ENCODE results near the gene CCM2L. TPM values are rescaled to one million over a fixed set of nuclear protein-coding genes. Genes with fewer than 3 reads are reported as not detected.

CCM2L gene
- polyA plus RNA-seq, 1 of the 3 experiments (the other 2 are of a cell fraction): not detected

DNA sequence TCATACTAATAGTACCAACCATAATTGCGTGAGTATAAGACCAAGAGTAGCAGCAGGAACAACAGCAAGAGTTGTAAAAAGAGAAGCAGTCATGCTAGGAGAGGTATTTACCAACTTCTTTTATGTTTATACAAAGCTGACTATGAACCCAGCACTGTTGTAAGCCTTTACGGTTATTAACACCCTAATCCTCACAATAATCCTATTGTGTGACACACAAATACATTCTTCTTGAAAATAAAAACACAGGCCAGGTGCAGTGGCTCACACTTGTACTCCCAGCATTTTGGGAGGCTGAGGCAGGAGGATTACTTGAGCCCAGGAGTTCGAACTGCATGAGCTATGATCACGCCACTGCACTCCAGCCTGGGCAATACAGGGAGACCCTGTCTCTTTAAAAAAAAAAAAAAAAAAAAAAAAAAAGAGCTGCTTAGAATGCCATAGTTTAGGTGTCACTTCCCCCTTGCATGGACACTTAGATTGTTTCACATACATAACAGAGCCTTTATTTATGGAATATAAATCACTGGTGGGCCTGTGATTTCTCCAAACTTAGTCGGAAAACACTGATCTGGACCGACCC lies 62.0 kb downstream of the CCM2L start:
- peaks cover 4% of the 10 kb centered on the region for H3F3A ChIP-seq (replicated peaks; ENCODE audit: insufficient read depth)
- 0 out of 2 replicates have a peak overlapping the region, but pooled peaks have one; percentile 52 for H2AFZ ChIP-seq (ENCODE audit: low read depth)
- no peaks in the 10 kb centered on the region for H3K9me2 ChIP-seq
- H3K4me2 ChIP-seq: no peak overlapping the region
- H3K4me1 ChIP-seq (ENCODE audit: control insufficient read depth in 1 of 2, insufficient read depth in 2 of 2, low read depth in 1 of 2, low read length in 1 of 2): no peaks in the 10 kb centered on the region; a peak in 1 of 4 replicates
- ChIA-PET POLR2A (no interaction called here), CTCF (interaction anchor here (0.7 to 1.1 kb wide), 2 partner anchors 15 to 19 kb away, joined by 3 read pairs; no protein-coding TSS in a partner anchor)
- no peaks in the 10 kb centered on the region for H3K36me3 ChIP-seq (replicated peaks in 1 of 2; ENCODE audit: control insufficient read depth in 1 of 2, insufficient read depth in 2 of 2, low read length in 1 of 2)
- no peak overlapping the region for H3K4me3 ChIP-seq (ENCODE audit: low read depth in 2 of 2, low read length in 1 of 2)
- H3K79me2 ChIP-seq (ENCODE audit: insufficient read depth): no peaks in the 10 kb centered on the region
- 77% methylated on average over 6 of the region's 6 CpGs for WGBS (ENCODE audit: low lambda C conversion rate)
- no peak overlapping the region for H3K9ac ChIP-seq
- TF ChIP-seq, protein P1, sequence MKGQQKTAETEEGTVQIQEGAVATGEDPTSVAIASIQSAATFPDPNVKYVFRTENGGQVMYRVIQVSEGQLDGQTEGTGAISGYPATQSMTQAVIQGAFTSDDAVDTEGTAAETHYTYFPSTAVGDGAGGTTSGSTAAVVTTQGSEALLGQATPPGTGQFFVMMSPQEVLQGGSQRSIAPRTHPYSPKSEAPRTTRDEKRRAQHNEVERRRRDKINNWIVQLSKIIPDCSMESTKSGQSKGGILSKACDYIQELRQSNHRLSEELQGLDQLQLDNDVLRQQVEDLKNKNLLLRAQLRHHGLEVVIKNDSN (IDR thresholded peaks at IDR 0.05; ENCODE audit: borderline replicate concordance, low read depth): no peak
- TF ChIP-seq, protein P2, sequence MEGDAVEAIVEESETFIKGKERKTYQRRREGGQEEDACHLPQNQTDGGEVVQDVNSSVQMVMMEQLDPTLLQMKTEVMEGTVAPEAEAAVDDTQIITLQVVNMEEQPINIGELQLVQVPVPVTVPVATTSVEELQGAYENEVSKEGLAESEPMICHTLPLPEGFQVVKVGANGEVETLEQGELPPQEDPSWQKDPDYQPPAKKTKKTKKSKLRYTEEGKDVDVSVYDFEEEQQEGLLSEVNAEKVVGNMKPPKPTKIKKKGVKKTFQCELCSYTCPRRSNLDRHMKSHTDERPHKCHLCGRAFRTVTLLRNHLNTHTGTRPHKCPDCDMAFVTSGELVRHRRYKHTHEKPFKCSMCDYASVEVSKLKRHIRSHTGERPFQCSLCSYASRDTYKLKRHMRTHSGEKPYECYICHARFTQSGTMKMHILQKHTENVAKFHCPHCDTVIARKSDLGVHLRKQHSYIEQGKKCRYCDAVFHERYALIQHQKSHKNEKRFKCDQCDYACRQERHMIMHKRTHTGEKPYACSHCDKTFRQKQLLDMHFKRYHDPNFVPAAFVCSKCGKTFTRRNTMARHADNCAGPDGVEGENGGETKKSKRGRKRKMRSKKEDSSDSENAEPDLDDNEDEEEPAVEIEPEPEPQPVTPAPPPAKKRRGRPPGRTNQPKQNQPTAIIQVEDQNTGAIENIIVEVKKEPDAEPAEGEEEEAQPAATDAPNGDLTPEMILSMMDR (IDR thresholded peaks at IDR 0.05): no peak
- TF ChIP-seq CHD2 (IDR thresholded peaks at IDR 0.05; ENCODE audit: low read length, partially characterized antibody) (no peak), SIN3A (IDR thresholded peaks at IDR 0.05; ENCODE audit: borderline replicate concordance, low read depth, low read length) (no peak), ELF1 (IDR thresholded peaks at IDR 0.05) (no peak), YY1 (IDR thresholded peaks at IDR 0.05; ENCODE audit: low read depth) (no peak), NFIC (IDR thresholded peaks at IDR 0.05; ENCODE audit: borderline replicate concordance) (no peak), TAF1 (IDR thresholded peaks at IDR 0.05; ENCODE audit: borderline replicate concordance, low read depth, low read length) (no peak), RAD21 (IDR thresholded peaks at IDR 0.05; ENCODE audit: low read length) (no peak), RFX5 (IDR thresholded peaks at IDR 0.05; ENCODE audit: low read length) (no peak), RXRA (IDR thresholded peaks at IDR 0.05; ENCODE audit: borderline replicate concordance, low read depth) (no peak), SMC3 (IDR thresholded peaks at IDR 0.05; ENCODE audit: low read depth, low read length) (no peak)
- TF ChIP-seq, protein P3, sequence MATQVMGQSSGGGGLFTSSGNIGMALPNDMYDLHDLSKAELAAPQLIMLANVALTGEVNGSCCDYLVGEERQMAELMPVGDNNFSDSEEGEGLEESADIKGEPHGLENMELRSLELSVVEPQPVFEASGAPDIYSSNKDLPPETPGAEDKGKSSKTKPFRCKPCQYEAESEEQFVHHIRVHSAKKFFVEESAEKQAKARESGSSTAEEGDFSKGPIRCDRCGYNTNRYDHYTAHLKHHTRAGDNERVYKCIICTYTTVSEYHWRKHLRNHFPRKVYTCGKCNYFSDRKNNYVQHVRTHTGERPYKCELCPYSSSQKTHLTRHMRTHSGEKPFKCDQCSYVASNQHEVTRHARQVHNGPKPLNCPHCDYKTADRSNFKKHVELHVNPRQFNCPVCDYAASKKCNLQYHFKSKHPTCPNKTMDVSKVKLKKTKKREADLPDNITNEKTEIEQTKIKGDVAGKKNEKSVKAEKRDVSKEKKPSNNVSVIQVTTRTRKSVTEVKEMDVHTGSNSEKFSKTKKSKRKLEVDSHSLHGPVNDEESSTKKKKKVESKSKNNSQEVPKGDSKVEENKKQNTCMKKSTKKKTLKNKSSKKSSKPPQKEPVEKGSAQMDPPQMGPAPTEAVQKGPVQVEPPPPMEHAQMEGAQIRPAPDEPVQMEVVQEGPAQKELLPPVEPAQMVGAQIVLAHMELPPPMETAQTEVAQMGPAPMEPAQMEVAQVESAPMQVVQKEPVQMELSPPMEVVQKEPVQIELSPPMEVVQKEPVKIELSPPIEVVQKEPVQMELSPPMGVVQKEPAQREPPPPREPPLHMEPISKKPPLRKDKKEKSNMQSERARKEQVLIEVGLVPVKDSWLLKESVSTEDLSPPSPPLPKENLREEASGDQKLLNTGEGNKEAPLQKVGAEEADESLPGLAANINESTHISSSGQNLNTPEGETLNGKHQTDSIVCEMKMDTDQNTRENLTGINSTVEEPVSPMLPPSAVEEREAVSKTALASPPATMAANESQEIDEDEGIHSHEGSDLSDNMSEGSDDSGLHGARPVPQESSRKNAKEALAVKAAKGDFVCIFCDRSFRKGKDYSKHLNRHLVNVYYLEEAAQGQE (IDR thresholded peaks at IDR 0.05; ENCODE audit: low read depth, low read length): no peak
- TF ChIP-seq, protein P4, sequence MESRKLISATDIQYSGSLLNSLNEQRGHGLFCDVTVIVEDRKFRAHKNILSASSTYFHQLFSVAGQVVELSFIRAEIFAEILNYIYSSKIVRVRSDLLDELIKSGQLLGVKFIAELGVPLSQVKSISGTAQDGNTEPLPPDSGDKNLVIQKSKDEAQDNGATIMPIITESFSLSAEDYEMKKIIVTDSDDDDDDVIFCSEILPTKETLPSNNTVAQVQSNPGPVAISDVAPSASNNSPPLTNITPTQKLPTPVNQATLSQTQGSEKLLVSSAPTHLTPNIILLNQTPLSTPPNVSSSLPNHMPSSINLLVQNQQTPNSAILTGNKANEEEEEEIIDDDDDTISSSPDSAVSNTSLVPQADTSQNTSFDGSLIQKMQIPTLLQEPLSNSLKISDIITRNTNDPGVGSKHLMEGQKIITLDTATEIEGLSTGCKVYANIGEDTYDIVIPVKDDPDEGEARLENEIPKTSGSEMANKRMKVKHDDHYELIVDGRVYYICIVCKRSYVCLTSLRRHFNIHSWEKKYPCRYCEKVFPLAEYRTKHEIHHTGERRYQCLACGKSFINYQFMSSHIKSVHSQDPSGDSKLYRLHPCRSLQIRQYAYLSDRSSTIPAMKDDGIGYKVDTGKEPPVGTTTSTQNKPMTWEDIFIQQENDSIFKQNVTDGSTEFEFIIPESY (IDR thresholded peaks at IDR 0.05; ENCODE audit: borderline replicate concordance, low read depth): no peak
- no peaks in the 10 kb centered on the region for H4K20me1 ChIP-seq (ENCODE audit: insufficient read depth)
- H3K27ac ChIP-seq (ENCODE audit: low read depth in 2 of 2, low read length in 1 of 2): no peak overlapping the region
- no peak for DNase-seq
- H3K27me3 ChIP-seq (ENCODE audit: insufficient read depth): no peaks in the 10 kb centered on the region; the same call in none of the 2 replicates
- no peaks in the 10 kb centered on the region for H3K9me3 ChIP-seq

All from SK-N-SH (cell line).